GM12864 (cell line): ENCODE data around the gene ANO10.

Experiments
- DNase-seq: peaks from one replicate; pipeline ENCODE4 v3.0.0-alpha.2; 2011; ENCODE audit warnings: low read depth
- H3K4me3 ChIP-seq: 2 replicates; pipeline ENCODE4 v1.5.1; 2011; ENCODE audit warnings: mild to moderate bottlenecking, low read depth, low read length, control low read depth
- CTCF ChIP-seq: IDR thresholded peaks from 2 replicates; pipeline ENCODE4 v1.5.1; 2011; ENCODE audit warnings: low read depth, mild to moderate bottlenecking, moderate library complexity, low read length, control low read depth, inconsistent platforms; ENCODE audit errors: missing control alignments

ANO10 gene

GRCh38 chr3:43649365-43649968 is 27.7 kb upstream of the ANO10 start:
- no peak overlapping the region for H3K4me3 ChIP-seq
- TF ChIP-seq CTCF: no peak
- no peak for DNase-seq

GRCh38 chr3:43648957-43649356 is 27.1 kb upstream of the ANO10 start:
- no peak for TF ChIP-seq CTCF
- no peak overlapping the region for H3K4me3 ChIP-seq
- no peak for DNase-seq

GRCh38 chr3:43647331-43648166 is 25.7 kb upstream of the ANO10 start:
- no peak for DNase-seq
- no peak for TF ChIP-seq CTCF
- H3K4me3 ChIP-seq: no peak overlapping the region

- TF ChIP-seq CTCF: no peak
- no peak overlapping the region for H3K4me3 ChIP-seq
- no peak for DNase-seq
Observed at GRCh38 chr3:43644443-43644842, 22.6 kb upstream of the ANO10 start.

GRCh38 chr3:43641306-43642114 is 19.7 kb upstream of the ANO10 start:
- no peak for DNase-seq
- TF ChIP-seq CTCF: no peak
- H3K4me3 ChIP-seq: no peak overlapping the region

- DNase-seq: no peak
- TF ChIP-seq CTCF: no peak
- no peak overlapping the region for H3K4me3 ChIP-seq
Observed at GRCh38 chr3:43640681-43641080, 18.9 kb upstream of the ANO10 start.
